Measurements from ENCODE around the gene FANCM.

DNA sequence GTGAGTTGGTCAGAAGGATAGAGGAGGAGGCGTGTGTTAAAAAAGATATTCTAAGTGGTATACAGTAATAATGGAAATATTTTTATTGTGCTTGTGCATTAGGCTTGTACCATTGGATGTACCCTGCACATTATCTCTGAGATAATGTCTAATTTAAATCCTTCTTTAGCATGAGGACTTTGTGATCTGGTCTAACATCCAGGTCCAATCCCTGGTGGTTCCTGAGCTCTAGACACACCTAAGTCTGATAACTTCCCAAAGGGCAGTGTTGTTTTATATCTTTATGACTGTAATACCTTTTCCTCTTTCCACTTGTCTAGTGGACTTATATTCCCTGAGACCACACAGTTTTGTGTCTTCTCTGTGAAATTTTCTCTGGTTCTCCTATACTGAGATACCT lies 31.2 kb upstream of the FANCM start:
- TF ChIP-seq, protein P1, sequence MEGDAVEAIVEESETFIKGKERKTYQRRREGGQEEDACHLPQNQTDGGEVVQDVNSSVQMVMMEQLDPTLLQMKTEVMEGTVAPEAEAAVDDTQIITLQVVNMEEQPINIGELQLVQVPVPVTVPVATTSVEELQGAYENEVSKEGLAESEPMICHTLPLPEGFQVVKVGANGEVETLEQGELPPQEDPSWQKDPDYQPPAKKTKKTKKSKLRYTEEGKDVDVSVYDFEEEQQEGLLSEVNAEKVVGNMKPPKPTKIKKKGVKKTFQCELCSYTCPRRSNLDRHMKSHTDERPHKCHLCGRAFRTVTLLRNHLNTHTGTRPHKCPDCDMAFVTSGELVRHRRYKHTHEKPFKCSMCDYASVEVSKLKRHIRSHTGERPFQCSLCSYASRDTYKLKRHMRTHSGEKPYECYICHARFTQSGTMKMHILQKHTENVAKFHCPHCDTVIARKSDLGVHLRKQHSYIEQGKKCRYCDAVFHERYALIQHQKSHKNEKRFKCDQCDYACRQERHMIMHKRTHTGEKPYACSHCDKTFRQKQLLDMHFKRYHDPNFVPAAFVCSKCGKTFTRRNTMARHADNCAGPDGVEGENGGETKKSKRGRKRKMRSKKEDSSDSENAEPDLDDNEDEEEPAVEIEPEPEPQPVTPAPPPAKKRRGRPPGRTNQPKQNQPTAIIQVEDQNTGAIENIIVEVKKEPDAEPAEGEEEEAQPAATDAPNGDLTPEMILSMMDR (IDR thresholded peaks at IDR 0.05), result no peak
- TF ChIP-seq POLR2A (IDR thresholded peaks at IDR 0.05), result no peak
